GM21447 (cell line): ENCODE data around the gene ZC3H4.
"Not testable (repeated sequence)": the region's sequence is repeated elsewhere in the genome, so short reads cannot be mapped to it uniquely, and the experiment has no call there.

ENCODE experiments used
- ATAC-seq: cut with Tn5 transposase; IDR thresholded peaks from one replicate; pipeline ENCODE4 v1.9.1; 2021; ENCODE audit not compliant: unreplicated experiment

Gene ZC3H4

DNA sequence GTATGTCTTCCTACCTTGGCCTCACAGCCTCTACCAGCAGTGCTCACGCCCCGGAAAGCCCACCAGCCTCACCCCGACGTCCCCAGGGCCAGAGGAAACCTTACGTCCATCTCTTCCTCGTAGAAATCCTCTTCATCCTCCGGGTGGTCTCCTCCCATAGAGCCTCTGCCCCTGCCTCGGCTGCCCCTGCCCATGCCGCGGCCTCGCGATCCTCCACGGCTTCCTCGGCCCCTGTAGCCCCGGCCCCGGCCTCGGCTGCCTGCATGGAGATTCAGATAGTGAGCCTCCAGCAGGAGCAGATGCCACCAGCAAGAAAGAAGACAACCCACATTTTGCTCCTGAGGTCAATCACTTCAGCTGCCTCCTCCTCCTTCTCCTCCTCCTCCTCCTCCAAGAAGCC lies 27.3 kb downstream of the ZC3H4 start:
- ATAC-seq, result no peak

DNA sequence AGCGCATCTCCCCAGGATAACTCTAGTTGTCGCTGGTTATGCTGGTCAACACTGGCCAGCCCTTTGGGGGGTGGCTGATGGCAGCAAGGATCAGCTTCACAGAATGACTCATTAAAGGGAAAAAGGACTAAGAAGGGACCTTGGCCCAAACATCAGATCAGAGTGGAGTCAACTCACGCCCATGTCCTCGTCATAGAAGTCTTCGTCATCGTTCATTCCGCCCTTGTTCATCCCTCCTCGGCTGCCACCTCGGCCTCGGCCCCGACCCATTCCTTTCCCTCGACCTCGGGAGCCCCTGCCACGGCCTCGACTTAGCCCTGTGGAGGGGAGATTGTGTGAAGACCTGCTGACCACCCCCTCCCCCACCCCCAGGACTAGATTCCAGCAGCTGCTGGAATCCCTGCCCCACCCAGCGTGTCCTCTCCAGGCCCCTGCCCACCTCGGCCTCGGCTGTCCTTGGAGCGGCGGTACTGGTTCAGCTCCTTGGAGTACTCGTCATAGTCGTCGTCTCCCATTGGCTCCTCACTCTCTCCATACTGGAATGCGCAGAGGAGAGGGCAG lies 28.6 kb downstream of the ZC3H4 start:
- no peak for ATAC-seq

DNA sequence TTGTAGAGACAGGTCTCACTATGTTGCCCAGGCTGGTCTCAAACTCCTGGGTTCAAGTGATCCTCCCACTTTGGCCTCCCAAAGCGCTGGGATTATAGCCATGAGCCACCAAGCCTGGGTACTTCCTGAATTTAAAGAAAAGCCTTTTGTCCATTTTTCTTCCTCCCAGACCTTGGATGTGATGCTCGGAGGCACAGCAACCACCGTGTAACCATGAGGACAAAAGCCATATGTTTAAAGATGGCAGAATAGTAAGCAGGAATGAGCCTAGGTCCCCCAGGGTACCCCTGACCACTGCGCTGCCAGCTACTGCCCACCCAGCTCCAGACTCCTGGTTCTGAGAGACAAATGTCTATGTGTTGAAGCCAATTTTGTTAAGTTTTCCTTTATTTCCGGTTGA lies 31.1 kb downstream of the ZC3H4 start:
- no peak for ATAC-seq

DNA sequence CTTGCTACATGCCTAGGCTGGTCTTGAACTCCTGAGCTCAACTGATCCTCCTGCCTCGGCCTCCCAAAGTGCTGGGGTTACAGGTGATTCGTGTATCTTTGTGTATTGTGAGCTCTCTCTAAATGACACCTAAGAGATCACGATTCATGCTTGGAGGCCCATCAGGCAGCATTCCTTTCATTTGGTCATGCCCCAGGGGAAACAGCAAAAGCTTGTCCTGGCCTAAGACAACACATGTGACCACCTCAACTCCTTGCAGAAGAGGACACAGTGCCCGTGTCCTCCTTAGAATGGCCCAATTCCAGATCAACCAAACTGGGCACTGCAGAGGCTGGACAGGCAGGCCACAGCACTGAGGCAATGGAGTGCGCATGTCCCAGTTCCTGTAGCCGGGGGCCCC lies 32.5 kb downstream of the ZC3H4 start:
- ATAC-seq, result no peak

DNA sequence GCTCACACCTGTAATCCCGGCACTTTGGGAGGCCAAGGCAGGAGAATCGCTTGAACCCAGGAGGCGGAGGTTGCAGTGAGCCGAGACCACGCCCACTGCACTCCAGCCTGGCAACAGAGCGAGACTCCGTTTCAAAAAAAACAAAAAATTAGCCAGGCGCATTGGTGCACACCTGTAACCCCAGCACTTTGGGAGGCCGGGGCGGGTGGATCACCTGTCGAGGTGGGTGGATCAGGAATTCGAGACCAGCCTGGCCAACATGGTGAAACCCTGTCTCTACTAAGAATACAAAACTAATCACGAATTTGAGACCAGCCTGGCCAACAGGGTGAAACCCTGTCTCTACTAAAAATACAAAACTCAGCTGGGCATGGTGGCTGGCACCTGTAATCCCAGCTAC lies 35.2 kb downstream of the ZC3H4 start:
- ATAC-seq, result not testable (repeated sequence)

DNA sequence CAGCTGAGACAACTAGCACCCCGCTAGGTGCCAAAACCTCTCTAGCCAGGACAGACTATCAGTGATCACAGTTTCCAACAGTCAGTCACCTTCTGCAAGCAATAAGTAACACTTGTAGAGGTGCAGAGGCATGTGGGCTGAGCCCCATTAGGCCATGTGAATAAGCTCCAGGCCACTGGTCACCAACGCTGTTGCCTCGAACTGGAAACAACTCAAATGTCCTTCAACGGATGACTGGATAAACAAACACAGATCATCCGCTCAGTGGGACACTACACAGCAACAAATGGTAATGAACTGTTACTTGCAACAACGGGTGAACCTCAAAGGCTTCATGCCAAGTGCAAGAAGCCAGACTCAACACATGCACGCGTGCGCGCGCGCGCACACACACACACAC lies 37.6 kb downstream of the ZC3H4 start:
- ATAC-seq, result no peak

DNA sequence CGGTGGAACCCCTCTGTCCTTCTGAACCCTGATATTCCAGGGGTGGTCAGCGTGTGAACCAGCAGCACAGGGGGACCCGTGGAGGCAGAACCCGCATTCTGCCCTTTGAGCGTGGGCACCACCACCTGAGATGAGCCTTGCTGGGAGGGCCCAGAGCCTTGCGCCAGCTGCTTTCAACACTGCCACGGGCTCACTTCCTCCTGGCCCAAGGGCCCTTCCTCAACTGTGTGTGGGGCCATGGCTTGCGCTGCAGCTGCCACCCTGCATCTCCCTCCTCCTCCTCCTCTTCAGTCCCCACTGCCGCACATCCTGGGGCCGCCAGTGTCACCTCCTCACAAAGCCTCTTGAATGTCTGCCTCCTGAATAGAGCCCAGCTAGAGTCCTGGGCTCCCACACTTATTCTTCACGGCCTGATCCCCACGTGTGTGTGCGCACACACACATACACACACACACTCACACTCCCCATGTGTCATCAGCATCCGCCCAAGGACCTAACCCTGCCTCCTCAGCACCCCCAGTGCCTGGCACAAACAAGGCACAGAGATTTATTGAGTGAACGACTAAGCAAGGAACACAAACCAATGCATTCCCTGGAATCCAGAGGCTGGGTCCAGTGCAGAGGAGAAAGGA lies 38.3 kb downstream of the ZC3H4 start:
- no peak for ATAC-seq

DNA sequence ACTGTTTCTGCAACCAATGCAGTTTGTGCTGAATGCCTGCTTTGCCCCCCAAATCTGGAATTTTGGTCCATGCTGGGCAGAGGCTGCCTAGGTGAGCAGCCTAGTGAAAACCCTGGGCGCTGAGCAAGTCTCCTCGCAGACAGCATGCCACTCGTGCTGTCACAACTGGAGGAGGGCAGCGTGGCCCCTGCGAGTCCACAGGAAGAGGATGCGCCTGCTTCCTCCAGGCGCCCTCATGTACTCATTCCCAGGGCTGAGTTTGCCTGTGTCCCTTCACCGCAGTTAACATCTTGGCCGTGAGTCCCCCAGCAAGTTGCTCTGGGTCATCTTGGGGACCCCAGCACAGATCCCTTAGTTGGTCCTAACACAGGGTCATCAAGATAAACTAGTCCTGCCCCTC lies 39.0 kb downstream of the ZC3H4 start:
- ATAC-seq, result no peak

DNA sequence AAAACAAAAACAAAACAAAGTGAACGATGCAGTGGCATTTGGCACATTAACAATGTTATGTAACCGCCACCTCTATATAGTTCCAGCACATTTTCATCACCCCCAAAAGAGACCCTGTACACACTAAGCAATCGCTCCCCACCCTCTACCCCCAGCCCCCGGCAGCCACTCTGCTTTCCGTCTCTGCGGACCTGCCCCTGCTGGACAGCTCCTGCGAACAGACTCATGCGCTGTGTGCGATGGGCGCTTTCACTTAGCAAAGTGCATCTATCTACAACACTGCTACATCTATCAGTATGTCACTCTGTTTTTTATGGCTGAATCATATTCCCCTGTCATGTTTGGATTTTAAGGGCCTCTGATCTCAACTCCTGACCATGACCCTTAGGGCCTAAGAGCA lies 40.0 kb downstream of the ZC3H4 start:
- no peak for ATAC-seq

DNA sequence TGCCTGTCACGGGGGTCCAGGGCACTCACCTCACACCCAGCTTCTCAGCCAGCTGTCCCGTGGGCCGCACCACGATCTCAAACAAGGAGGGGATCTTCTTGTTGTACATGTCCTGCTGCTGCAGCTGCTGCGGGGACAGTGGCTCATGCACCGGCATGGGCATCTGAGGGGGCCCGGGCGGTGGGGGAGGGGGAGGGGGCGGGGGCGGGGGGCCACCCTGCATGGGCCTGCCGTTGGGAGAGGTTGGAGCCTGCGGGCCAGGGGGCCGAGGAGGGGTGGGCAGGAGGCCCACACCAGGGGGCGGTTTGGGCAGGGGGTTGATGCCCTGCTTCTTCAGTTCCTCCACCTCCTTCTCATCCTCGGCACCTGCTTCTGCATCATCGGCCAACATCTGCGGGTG lies 41.3 kb downstream of the ZC3H4 start:
- no peak for ATAC-seq

DNA sequence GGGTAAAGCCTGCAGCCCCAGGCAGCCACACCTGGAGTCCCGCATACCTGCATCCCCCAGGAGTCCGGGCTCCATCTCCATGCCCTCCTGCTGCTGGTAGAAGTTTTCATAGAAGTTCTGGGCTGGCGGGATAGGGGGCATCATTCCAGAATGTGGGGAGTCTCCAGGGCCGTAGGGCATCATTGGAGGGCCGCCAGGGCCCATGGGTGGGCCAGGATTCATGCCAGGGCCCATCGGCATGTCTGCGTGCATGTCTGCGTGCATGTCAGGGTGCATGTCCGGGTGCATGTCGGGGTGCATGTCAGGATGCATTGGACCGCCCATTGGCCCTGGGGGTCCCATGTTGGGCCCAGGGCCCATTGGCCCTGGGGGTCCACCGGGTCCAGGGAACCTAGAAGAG lies 41.8 kb downstream of the ZC3H4 start:
- ATAC-seq, result no peak

DNA sequence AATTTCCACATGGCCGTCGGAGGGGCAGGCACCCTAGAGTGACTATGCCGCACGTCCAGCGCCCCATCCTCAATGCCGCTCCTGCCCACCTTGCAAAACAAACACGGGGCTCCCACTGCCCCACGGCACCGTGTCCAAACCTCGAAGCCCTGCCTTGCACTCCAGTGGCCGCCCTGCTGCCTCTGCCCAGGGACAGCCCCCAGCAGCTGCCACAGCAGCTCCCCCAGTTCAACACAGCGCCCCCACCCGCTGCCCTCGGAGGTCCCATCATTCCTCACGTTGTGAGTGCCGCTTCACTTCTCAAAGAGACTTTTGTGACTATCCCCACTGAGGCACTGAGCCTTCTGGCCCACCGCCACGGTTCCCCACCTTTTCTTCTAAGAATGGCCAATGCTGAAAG lies 42.8 kb downstream of the ZC3H4 start:
- ATAC-seq, result no peak

DNA sequence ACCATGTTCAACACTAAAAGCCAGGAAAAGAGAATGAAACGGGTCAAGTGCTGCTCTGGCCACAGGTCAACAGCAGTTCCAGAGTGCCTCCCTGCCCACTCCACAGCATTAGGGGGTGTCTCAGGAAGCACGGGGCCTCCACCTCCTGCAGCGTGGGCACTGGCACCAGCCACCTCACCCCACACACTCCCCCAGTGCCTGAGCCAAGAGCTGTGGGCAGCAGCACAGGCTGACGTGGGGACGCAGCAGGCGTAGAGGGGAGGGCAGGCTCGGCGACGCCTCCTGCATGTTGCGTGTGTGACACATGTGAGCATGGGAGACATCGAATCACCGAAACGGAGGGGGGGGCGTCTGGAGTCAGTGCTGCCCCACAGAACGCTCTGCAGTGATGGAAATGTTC lies 43.8 kb downstream of the ZC3H4 start:
- ATAC-seq, result no peak

DNA sequence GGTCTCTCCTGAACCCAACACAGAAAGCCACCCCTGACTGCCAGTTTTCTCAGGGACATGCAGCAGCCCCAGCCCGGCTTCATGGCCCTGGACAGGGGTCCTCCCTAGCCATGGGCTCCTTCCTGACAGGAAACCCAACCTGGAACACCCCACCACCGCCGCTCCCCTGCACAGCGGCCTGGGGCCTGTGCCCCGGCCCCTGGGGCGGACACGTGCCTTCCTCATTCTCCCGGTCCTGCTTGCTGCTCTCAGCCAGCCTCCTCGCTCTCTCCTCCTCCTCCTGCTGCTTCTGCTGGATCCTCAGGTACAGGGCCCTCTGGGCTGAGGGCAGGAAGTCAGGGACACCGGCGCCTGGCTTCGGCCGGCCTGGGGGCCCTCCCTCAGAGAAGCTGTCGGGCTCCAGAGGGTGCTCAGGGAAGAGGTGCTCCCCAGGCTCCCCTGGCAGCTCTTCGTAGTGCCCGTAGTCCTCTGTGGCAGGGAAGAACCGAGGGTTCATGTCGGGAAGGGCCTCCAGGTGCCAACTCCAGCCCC lies 44.6 kb downstream of the ZC3H4 start:
- ATAC-seq, result no peak

DNA sequence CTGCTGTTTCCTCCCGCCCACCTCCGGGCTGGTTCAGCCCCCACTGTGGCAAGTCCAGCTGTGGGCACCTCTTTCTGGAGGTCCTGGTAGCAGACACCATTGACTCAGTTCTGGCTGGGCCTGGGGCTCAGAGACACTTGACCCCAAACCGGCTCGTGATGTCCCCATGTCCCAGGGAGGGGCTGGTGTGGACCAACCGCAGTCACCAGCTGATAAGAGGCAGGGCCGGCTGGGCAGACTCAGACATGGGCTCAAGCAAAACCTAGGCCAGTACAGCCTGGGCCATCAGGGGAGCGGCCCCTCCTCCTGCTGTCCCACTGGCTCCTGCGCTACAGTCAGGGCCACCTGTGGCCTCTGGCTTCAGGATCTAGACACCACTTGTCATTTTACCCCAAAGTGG lies 45.3 kb downstream of the ZC3H4 start:
- no peak for ATAC-seq

DNA sequence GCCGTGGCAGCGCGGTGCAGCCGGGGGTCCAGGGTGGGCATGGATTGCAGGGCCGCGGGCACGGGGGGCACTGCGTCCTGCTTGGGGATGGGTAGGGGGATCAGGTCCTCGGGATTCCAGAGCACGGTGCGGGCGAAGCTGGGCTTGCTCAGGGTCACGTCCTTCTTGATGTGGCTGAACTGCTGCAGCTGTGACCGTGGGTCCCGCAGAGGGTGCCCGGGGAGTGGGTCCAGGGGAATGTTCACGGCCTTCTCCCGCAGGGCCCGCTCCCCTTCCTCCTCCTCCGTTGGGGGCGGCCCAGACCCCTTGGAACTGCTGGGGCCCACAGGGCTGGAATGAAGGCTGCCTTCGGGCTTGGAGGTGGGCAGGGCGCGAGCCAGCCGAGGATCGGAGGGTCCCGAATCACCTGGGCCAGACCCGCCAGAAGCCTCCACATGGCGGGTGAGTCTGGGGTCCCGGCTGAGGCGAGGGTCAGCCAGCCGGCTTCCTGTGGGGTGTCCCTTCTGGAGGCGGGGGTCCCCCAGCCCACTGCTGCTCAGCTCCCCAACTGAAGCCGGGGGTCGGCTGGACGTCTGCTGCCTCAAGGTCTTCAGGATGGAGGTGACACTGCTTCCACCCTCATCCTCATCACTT lies 46.2 kb downstream of the ZC3H4 start:
- ATAC-seq, result no peak

DNA sequence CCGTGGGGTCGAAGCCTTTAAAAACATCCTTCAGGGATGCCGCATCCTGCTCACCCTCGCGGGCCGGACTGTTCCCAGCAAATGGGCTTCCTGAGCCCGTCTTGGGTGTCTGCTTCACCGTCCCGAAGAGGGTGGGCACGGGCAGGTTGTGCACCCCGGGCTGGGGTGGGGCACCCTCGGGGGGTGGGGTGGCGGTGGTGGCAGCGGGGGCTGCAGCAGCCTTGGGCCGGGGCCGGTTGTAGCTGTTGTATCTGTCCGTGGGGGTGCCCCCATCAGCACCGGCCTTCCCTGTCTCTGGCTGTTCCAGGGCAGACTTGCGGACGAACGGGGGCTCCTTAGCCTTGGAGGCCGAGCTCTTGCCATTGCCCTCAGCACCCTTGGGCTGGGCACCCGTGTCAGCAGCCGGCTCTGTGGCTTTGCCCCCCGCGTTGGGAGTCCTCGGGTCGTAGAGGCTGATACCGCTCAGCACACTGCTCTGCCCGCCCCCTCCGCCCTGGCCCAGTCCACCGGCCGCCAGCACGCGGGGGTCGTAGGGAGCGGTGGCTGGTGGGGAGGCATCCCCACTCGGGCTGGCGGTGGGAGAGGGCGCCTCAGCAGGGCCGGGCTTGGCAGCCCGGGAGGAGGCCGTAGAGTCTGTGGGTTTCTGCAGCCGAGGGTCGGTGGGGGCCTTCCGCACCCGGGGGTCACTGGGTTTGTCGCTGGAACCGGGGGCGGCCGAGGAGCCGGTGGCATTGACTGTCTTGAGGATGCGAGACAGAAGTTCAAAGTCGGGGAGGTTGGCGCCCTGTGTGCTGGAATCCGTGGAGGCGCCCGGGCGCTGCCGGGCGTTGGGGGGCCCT lies 47.0 kb downstream of the ZC3H4 start:
- ATAC-seq, result no peak

DNA sequence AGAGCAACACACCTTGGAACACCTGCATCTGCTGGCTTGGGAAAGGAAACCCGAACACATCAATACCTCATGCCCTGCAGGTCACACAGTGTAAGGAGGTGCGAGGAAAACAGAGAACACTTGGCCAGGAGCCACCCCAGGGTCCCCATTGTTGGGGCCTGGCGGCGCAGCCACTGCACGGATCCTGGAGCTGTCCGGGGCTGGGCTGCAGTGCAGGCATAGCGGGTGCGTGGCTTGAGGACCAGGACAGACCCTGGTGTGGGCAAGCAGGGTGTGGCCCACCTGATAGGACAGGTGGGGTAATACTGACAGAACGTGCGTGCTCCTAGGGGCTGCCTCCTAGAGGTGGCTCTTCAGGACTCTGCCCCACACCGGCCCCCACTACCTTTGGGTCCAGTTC lies 48.3 kb downstream of the ZC3H4 start:
- no peak for ATAC-seq

DNA sequence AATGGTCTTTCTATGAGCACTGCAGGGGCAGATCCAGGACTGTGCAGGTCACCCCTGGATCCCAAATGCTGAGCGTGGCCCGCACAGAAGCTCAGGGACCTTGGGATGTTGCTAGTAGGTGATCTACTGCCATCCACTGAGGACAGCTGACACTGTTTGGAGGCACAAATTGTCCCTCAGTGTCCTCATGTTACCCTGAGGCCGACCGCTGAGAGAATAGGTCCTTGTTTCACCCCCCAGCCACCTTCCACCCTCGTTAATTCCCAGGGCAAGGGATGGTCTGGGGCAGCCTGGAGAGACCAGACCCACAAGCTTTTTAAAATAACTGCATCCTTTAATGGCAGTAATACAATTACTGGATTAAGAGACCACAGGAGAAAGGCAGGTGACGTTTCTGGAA lies 49.7 kb downstream of the ZC3H4 start:
- no peak for ATAC-seq

DNA sequence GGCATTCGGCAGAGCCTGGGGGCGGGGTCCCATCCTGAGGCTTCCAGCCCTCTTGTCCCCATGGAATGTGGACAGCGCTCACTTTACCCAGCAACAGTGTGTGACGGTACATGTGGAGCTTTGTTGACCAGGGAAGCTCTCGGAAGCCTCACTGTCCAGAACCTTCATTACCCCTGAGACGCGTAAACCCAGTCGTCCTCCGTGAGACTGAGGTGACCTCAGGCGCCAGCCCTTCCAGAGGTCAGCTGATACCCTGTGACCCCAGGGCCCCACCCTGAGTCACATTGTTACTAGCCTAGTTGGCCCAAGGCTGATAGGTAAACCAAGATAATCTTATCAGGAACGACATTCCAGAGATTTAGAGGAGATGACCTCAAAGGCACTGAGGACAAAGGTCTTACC lies 55.0 kb downstream of the ZC3H4 start:
- ATAC-seq, result no peak

DNA sequence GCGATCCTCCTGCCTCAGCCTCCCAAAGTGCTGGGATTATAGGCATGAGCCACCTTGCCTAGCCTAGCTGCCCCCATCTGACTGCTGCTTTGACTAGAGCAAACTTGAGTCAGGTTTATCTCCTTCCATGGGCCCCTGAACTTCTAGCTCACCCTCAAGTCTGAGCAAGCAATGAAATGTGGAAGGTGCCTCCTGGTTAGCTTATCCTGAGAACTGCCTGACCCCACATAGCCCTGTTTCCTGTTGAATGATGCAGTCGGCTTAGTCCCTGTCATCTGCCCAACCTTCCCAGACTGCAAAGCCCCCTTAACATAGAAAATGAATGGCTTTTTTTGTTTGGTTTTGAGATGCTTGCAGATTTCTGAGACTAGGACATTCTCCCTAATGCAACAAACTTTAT lies 56.2 kb downstream of the ZC3H4 start:
- no peak for ATAC-seq

DNA sequence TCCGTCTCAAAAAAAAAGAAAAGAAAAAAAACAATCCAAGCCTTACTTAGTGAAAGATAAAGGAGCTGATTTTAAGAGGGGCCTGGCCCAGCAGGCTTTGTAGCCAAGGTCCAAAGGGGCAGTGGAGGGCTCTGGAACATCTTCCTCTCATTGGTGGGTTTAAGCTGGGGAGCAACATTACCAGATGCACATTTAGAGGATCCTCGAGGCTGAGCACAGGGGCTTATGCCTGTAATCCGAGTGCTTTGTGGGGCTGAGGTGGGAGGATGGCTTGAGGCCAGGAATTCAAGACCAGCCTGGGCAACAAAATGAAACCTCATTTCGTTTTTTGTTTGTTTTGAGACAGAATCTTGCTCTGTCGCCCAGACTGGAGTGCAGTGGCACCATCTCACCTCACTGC lies 57.2 kb downstream of the ZC3H4 start:
- no peak for ATAC-seq
